AG20443 (cell line): ENCODE results near the gene RERG.

Experiments
- DNase-seq: peaks from one replicate; pipeline ENCODE4 v3.0.0; 2012; ENCODE audit warnings: low spot score, mixed read lengths

The RERG gene

DNA sequence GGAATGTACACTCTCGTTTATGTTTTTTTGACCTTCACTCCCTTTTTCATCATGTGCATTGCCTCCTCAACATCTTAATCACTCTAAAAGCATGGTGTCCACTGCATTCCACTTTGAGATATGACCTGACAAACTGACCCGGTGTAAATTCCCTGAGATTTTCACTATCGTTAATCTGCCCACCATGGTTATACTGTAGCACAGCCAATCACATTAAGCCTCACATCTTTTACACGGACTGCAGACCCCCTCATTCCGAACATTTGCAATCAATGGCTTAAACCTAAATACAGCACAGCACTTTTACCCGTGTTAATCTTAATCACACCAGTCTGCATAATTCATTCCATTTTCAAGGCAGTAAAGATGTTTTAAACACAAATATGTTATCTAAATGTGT, 2.4 kb downstream of the RERG start:
- no peak for DNase-seq

DNA sequence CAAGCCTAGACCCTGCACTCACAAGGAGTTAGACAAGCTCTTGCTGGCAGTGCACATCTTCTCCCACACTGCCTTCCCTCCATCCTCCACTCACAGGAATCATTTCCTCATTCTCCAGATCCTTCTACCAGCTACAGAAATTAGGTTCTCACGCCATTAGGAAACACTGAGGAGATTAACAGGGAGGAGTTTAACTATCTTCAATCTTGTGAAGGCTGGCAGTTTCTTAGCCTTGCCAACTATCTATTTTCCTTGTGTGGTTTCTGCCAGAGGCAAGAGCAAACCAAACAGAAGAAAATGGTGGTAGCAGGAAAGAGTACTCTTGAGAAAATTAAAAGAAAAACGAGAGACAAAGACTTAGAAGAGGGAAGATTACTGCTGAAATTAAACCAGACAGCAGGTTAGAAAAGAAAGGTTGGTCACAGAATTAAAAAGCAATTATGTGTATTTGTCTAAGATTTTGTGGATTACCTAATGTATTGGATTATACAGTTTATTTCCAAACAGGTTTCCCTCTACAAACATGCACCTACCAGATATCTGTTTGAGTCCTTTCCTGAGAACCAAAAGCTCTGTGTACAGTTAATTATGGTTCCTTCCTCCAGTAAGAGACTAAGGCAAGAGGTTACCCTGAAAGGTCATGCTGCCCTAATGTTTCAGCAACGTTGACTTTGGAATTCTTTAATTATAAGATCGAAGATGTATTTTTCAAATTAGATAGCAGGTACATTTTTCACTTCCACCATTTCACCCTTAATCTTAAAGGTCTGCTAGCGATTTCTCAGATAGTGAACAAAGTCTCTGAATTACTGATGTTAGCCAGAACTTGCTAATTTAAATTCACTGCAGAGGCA, 5.0 kb downstream of the RERG start:
- DNase-seq: no peak

DNA sequence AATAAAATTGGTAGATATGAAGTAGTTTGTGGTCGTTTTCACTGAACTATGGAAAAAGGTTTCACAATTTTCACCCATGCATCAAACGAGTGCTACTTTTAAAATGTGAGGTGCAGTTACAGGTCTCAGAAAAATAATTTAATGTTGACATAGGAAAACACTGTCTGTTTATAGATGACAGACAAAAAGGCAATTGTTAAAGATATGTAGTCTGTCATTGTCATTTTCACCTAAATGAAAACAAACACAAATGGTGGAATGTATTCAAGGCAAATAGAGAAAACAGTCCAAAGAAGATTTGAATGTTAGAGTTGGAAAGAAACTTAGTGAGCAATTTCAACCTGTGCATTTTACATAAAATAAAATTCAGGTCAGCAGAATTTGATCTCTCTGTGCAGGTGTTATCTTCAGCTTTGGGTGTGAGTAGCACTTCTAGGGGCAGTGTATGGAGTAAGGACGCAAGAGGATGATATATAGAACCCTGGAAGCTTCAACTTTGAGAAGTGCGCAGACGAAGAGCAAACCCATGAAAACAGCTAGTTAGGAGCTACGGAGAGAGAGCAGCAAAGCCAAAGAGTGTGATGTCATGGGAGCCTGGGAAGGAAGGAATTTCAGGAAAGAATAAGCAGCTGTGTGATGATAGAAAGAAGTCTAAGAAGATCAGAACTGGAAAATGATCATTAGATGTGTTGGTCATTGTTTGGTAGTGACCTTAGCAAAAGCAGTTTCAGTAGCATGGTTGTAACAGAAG, 6.2 kb downstream of the RERG start:
- DNase-seq: no peak

DNA sequence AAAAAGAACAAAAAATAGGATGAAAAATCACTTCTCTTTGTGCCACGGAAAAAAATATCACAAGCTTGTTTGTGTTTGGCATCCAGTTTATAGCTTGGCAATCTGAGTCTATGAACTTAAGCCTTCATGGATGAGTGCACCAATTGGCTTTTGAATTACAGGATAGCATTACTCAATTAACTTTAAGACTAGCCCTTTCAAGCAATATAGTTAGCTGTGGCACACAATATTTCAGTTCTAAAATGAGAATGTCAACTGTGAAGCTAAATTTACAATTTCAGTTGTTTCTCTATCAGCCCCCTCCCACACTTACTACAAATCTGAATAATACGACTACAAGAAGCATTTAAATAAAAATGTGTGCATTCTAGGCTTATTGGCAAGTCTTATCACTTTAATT, 8.3 kb downstream of the RERG start:
- no peak for DNase-seq

DNA sequence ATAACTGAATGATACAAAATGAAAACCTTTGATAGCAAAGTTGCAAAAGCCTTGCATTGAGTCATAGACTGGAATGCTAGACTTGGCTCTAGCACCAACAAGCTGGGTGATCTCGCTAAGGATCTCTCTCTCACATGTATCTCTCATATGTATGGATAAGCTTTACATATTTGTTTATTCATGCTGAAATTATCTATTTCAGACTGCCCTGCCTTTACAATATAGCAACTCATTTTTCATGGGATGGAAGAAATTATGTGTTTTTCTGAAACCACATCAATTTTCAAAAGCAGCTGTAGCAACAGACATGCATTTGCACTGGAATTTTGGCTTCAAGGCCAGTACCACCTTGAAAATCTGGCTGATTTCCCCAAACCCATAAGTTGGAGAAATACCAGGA, 11.4 kb downstream of the RERG start:
- DNase-seq: peak; percentile 53

DNA sequence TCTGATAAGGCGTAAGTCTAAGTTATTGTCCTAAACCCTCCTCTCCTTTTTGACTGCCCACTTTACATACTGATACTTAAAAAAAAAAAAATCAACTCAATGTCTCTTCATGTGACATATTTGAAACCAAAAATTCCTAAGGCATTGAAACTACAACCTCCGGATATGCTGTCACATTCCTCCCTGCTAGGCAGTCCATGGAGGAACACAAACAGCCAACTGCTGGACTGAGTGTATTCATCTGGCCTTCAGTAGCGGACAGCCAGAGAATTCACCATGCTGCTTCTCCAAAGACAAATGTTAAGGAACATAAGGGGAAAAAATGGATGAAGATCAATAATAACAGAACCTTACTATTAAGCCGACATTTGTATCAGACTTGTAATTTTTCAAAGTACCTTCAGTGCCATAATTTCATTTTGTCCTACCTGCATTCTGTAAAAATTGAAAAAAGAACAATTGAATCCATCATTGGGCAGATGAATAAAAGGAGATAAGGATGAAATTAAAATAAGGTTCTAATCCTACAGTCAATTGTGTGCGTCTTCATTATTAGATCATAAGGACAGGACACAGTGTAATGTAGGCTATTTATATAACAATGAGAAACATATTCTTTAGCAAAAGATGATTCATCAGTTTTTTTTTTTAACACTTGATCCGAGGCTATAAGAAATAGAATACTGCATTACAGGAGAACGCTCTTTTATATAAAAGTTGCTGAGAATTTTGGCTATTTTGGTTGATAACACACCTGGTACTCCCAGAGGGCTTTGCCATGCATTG, 12.2 kb downstream of the RERG start:
- peak; percentile 20 for DNase-seq

DNA sequence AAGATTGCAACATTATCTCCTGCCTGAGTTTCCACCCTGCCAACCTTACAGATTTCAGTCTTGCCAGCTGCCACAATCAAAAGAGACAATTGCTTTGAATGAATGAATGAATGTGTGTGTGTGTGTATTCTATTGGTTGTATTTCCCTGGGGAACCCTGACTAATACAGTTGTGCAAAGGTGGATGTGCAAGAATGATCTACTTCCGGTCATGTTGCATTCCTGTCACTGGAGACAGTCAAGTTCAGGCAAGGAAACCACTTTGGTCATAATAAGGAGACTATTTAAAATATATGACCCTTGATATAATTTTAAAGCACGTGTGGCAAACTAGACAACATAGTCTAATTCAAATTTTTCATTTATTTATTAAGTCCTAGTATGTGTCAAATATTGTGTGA, 13.1 kb downstream of the RERG start:
- no peak for DNase-seq

DNA sequence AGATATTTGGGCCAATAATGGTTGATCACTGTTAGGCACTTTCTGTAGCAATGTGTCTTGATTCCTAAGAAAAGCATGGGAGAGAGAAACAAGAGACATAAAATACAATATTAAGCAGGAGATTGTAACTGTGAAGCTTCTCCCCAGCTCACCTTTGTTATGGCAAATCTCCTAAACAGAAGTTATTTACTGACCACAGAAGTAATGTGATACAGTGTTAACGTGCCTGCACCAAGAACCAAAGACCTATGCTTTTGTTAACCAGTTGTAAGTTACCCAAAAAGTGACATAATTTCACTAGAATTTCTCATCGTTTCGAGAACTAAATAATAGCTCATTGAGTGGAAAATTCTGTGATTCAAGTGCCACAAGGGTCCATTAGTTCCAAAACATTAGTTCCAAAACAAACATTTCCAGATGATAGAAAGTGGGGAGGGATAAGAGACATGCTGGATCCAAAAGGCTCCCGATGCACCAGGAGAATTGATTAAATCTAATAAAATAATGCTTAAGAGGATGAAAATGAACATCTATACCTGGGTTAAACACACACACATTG, 14.3 kb downstream of the RERG start:
- DNase-seq: no peak

DNA sequence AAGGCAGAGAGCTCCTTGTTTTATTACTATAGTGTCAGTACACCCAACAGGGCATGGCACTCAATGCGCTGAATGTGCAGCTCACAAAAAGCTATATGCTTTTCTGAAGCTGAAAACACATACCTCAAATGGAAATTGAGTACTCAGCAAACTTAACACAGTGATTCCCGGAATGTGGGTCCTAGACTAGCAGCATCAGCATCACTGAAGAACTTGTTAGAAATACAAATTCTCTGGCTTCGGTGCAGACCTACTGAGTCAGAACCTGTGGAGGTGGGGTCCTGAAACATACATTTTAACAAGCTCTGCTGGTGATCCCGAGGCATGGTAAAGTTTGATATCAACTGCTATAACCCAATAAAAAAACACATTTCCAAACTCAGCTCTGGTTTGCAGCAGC, 14.9 kb downstream of the RERG start:
- no peak for DNase-seq

DNA sequence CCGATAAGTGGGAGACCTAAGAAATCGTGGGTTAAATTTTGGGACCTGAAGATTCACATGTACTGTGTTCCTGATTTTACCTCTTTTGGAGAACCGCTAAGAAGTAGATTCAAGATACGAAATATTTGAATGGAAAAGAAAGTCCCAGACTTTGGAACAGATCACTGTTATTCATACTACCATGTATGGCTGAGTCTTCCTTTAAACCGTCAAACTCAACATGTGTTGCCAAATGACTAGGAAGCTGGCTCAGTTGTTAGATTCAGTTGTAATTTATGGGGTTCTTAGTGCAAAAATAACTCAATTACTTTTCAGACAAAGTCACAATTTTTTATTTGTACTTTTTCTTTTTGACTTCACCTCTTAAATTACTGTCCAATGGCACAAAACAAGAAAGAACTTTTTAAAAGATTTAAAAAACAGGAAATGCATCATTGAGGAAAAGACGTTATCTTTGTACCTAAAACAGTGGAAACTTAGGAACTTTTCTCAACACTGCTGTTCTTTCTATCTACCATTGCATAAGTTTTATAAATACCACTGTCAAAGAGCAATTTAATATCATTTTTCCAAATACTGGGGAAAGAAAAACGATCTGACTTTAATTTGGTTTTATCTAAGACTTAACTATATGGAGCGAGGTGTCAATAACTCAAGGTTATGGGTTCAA, 15.7 kb downstream of the RERG start:
- no peak for DNase-seq

DNA sequence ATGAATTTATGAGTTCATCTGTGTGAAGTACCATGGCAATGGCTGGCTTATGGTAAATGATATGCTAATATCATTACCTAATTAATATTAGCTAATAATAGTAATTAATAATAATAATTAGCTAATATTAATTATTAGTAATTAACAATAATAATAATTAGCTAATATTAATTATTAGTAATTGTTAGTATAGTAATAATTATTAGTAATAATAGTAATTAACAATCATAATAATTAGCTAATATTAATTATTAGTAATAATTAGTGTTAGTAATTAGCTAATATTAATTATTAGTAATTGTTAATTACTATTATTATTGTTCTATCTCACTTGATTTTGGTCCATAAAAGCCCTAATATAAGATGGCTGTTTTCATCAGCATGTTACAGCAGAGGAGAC, 19.8 kb downstream of the RERG start:
- no peak for DNase-seq

DNA sequence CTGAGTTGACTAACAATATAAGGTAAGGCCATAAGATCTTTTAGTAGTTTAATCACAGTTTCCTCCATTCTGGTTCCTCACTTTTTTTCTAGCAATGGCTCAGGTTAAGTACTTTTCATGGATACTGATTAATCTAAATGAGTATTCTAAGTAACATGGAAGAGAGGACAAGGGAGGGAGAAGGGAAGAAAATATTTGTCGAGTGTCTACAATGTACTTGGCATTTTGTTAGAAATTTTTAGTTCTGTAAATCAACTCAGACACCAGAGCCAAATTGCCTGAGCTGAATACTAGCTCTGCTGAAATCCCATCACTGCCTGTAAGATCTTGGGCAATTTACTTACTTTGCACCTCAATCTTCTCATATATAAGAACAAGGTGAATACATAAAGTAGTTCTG, 20.2 kb downstream of the RERG start:
- DNase-seq: no peak

DNA sequence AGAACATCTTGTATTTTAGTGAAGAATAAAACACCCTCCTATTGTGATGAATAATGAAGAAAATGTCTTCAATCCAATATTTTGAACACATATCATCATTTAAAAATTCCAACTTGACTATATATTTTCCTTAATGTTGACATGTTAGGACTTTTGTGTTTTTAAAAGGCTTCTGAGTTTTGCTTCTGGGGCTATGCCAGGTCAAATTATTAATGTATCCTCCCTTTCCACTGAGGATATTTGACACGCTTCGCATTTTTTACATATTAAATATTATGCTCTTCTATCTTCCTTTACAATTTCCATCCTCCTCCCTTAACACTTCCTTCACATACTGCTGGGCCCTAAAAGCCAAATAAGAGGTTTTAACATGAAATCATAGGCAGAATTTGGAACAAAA, 20.6 kb downstream of the RERG start:
- no peak for DNase-seq

DNA sequence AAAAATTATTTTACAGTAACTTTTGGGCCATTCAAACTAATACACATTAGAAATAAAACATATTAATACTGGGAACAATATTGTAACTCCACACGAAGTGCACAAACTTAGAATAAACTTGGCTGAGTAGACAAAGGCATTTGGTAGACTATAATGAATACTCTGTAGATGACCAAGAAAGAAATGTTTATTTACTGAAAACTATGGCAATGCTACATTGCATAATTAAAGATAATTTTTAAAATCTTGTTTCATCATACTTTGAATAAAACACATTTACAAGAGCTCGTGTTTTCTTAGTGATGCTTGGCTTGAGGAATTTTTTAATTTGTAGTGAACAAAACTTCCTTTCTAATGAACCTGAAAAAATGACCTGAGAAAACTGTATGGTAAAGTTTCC, 21.3 kb downstream of the RERG start:
- DNase-seq: no peak

DNA sequence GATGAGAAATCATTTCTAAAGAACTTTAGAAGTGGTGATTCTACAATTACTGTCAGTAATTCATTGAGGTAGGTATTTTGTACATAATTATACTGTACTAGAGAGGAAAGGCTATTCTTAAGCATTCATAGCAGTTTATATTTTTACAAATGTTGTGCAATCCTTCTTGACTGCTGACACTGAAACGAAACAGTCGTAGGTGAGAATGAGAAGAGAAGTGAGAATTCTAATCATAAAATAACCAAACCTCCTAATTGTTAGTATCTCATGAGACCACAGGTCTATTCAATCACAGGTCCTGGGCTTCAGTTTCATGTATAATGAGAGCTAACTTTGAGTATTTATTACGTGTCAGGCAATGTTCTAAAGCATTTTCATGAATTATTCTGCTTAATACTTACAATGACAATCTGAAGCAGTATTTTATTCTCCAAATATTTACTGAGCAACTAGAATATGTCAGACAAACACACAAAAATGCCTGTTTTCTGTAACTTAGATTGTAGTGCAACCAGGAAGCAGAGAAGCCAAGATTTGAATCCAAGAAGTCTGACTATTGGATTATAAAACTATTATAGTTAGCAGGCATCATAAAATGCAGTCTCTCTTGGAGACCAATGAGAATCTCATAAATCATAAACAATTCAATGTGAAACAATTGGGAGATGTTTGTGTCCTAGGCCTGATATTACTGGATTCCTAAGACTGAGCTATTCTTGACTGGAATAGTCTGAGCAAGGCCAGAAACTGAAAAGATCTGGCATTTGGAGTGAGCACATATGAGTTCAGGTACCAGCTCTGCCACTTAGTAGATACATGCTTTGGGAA, 24.3 kb downstream of the RERG start:
- no peak for DNase-seq

DNA sequence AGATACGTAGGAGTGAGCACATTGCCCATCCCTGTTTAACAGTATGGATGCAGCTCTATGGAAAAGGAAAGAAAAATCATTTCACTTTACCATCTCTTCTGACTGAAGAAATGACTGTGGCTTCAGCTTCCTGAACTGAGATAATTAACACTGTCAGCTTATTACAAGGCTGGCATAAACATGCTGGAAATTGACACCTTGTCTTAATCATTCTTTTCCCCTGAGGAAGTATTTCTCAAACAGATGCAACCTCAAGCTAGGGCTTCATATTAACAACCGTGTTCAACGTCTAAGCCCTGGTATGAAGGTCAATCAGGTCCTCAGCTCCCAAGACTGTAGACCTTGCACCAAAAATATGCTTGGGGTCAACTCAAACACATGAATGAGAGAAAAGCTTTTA, 25.0 kb downstream of the RERG start:
- DNase-seq: no peak

DNA sequence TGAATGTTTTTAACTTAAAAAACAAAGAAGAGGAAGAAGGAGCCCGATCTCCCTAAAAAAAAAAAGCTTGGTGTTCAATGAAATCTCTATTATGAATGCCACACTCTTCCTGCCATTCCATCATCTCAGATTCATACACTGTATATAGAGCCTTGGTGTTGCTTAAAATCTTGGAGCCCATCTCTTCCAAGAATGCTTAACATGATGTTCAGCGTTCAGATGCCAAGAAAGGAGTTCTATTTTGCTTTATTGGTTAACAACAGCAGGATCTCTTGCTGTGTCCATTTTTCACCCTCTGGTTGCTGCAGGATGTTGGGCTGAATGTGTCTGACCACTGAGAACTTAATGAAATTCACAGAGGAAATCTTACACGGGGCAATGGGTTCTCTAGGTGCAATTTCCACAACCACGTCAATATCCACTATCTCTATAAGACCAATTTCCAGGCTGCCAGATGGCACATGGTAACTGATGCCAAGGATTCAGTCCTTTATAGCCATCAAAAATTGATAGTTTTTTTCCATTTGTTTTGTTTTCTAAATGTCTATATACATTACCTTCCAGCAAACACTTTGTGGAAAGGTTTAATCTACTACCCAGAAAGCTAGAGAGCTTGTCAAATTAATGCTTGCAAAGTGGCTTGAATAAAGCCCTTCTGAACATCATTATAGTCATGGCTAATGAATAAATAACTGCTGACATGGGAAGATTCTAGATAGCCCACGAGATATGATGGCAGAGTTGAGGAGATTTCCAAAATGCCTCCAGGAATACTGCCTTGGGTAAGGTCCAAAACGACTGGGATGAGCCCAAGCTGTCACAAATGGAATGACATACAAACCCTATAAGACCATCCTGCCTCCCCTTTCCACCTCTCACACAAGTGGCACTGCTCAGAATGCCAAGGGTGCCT, 26.5 kb downstream of the RERG start:
- DNase-seq: no peak

DNA sequence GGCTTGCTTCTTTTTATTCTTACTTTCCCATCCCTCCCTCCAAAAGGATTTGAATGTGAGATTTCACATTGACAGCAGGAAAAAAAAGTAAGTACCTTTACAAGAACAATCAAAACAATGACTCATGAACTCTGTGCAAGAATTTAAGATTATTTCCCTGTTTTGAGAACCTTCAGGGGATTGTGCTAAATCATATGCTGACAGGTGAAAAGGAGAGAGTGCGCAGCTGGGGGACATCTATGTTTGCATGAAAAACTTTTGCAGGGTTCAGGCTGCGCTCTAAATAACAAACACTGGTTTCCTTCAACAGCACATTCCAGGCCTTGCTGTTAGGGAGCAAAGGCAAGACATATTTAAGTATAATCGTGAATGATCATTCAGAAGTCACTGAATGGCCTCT, 27.3 kb downstream of the RERG start:
- DNase-seq: no peak

DNA sequence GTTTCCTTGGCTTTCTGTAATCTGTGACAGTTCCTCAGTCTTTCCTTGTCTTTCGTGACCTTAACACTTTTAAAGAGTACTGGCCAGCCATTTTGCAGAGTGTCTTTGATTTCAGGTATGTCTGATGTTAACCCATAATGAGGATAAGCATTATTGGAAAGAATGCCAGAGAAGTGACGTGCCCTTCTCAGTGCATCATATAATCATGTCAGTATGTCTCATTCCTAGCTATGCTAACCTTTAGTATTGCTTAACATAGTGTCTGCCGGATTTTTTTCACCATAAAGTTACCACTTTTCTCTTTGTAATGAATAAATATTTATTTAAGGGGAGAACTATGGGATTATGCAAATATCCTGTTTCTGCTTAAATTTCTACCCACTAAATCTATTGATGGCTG, 28.5 kb downstream of the RERG start:
- no peak for DNase-seq

DNA sequence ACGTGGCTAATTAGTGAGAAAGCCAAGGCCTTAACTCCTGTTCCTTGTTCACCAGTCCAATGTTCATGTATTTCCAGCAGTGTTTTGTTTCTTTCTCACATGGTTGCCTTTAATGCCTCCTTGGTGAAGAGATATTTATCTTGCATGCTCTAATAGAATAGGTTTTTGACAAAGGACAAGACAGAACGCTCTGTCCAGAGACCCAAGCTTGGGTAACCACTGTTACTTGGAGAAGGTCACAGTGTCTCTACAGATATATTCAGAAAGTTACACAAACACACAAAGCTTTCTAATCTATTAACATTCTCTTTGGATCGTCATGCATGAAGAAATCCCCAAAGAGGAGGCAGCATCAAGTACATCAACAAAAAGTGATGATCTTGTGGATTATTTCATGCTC, 33.1 kb downstream of the RERG start:
- no peak for DNase-seq
